Smooth muscle cell (in vitro differentiated cells): ENCODE data around the gene QRSL1. TPM values are rescaled to one million over a fixed set of nuclear protein-coding genes. Genes with fewer than 3 reads are reported as not detected.
"Not testable (repeated sequence)": the region's sequence is repeated elsewhere in the genome, so short reads cannot be mapped to it uniquely, and the experiment has no call there.

Experiments
- DNase-seq: peaks from one replicate; lab custom pipeline; 2025; ENCODE audit not compliant: unreplicated experiment; lab: John Stamatoyannopoulos, UW
- H2AFZ ChIP-seq: fragments of 200-600 bp; sonication (generic); 2 replicates; pipeline ENCODE4 v1.6.0; 2016; ENCODE audit warnings: antibody characterized with exemption, low read depth, mild to moderate bottlenecking
- H3F3A ChIP-seq: fragments of 200-600 bp; sonication (generic); 2 replicates; pipeline ENCODE4 v1.6.0; 2017; ENCODE audit warnings: antibody characterized with exemption, low read depth
- H3K27ac ChIP-seq: fragments of 200-600 bp; sonication (generic); 2 replicates; pipeline ENCODE4 v1.5.1; 2016; ENCODE audit warnings: low read depth, mild to moderate bottlenecking
- H3K27me3 ChIP-seq: fragments of 200-600 bp; sonication (generic); 2 replicates; pipeline ENCODE4 v1.6.1; 2016; ENCODE audit warnings: low read depth, mild to moderate bottlenecking
- H3K36me3 ChIP-seq: fragments of 200-600 bp; sonication (generic); 2 replicates; pipeline ENCODE4 v1.5.1; 2016; ENCODE audit warnings: low read depth
- H3K4me1 ChIP-seq: fragments of 200-600 bp; sonication (generic); 2 replicates; pipeline ENCODE4 v1.5.1; 2016; ENCODE audit warnings: low read depth
- H3K4me2 ChIP-seq: fragments of 200-600 bp; sonication (generic); 2 replicates; pipeline ENCODE4 v1.6.0; 2016; ENCODE audit warnings: mild to moderate bottlenecking
- H3K4me3 ChIP-seq: fragments of 200-600 bp; sonication (generic); 2 replicates; pipeline ENCODE4 v1.5.1; 2016; ENCODE audit warnings: mild to moderate bottlenecking
- H3K79me2 ChIP-seq: fragments of 200-600 bp; sonication (generic); 2 replicates; pipeline ENCODE4 v1.6.0; 2016; ENCODE audit warnings: low read depth, mild to moderate bottlenecking
- H3K9ac ChIP-seq: fragments of 200-600 bp; sonication (generic); 2 replicates; pipeline ENCODE4 v1.6.0; 2016; ENCODE audit warnings: low read depth
- H3K9me3 ChIP-seq: fragments of 200-600 bp; sonication (generic); replicated peaks from 2 replicates; pipeline ENCODE4 v1.5.1; 2016; ENCODE audit warnings: low read depth
- H4K20me1 ChIP-seq: fragments of 200-600 bp; sonication (generic); 2 replicates; pipeline ENCODE4 v1.6.0; 2016; ENCODE audit warnings: low read depth
- CTCF ChIP-seq: fragments of 200-600 bp; sonication (generic); IDR thresholded peaks from 2 replicates; pipeline ENCODE4 v1.5.1; 2017; ENCODE audit warnings: borderline replicate concordance, mild to moderate bottlenecking, antibody characterized with exemption; ENCODE audit not compliant: insufficient read depth, poor library complexity, severe bottlenecking
- WGBS: methylation state at CpG from one replicate; pipeline ENCODE4 v1.1.7; 2016; ENCODE audit warnings: low lambda C conversion rate; 5-methylcytosine and 5-hydroxymethylcytosine counted together
- polyA plus RNA-seq: library from polyadenylated mRNA; unstranded; fragments of >200 nt; fragmentation: Nextera tagmentation; extraction: Ambion mirVana; gene quantifications from 2 replicates; pipeline ENCODE4 v1.2.1, GENCODE V29; 2016
- total RNA-seq: library from RNA; depleted of rRNA; stranded (reverse); fragments of >200 nt; gene quantifications from 2 replicates; pipeline ENCODE4 v1.2.3, GENCODE V29; 2014

QRSL1 gene, protein sequence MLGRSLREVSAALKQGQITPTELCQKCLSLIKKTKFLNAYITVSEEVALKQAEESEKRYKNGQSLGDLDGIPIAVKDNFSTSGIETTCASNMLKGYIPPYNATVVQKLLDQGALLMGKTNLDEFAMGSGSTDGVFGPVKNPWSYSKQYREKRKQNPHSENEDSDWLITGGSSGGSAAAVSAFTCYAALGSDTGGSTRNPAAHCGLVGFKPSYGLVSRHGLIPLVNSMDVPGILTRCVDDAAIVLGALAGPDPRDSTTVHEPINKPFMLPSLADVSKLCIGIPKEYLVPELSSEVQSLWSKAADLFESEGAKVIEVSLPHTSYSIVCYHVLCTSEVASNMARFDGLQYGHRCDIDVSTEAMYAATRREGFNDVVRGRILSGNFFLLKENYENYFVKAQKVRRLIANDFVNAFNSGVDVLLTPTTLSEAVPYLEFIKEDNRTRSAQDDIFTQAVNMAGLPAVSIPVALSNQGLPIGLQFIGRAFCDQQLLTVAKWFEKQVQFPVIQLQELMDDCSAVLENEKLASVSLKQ
- total RNA-seq (8.9 and 9.3 TPM in 2 replicates), polyA plus RNA-seq (7.4 and 10.4 TPM in 2 replicates)

DNA sequence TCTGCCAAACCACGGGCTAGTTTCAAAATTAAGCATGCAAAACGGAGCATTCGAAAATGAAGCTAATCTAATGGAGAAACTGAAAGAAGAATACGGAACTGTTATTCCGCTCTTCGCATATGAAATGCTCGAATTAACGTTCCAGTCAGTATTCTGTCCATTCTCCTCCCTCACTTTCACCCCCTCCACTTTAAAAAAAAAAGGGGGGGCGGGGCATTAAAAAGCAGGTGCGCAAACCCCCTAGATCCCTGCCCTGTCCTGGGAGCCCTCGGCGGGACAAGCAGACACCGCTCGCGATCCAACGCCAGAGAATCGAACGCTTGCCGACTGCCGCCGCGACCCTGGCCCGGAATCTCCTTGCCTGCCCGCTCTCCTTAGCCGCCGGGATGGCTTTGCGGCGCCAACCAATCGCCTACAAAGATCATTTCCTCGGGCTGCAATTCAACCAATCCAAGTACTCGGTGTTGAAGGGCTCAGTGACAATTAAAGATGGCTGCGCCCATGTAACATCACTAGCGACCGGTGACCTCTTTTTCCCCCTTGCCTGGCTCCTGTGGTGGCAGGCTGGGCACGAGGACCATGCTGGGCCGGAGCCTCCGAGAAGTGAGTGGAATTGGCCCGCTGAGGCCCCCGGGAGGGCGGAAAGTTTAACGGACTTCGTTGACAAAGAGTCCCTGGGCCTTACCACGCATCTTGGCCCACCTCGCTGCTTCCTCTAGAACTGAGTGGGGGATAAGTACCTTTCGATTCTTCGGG lies at the start of gene QRSL1, which contains the start of gene RTN4IP1:
Gene QRSL1, plus strand, starts transcription at position 476 of the 756 bp plus-strand sequence. Its CDS starts 104 bp downstream, at position 580.
Gene RTN4IP1, minus strand, starts transcription at position 396 of the 756 bp plus-strand sequence. CDS start 477 bp downstream, outside the sequence.
- Histone ChIP-seq H4K20me1 (no peaks in the 10 kb centered on the region), H3K79me2 (peaks cover 43% of the 10 kb centered on the region), H3K9ac (peak within 1 kb of the TSS; percentile 92), H3K4me3 (peak within 1 kb of the TSS; percentile 87), H3K4me2 (peak within 1 kb of the TSS; percentile 86), H3K27ac (peak within 1 kb of the TSS; percentile 83), H3K36me3 (no peaks in the 10 kb centered on the region), H3F3A (no peaks in the 10 kb centered on the region), H3K4me1 (peaks cover 9% of the 10 kb centered on the region), H3K27me3 (no peaks in the 10 kb centered on the region), H3K9me3 (no peaks in the 10 kb centered on the region), H2AFZ (peak within 1 kb of the TSS; percentile 96)
- TF ChIP-seq CTCF: no peak
- under 1% methylated on average over 46 of the region's 46 CpGs for WGBS
- peak; percentile 31 for DNase-seq

DNA sequence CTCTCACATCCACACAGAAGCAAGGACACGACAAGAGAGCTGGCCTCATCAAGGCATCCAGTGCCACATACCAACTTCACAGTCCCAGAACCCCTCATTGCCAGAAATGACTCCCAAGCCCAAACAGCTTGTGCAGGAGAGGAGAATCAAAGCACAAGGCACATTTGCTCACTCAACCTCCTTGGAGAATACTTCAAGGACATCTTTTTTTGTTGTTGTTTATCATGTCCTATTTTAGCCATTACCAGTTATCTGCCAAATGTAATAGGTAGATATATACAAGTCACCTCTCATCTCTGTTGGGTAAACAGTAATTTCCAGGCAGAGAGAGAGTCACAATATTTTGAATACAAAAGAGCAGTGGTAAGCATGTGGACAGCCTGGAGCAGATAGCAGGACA lies 47.9 kb upstream of the QRSL1 start:
- TF ChIP-seq CTCF: no peak
- Histone ChIP-seq H3K4me2 (no peak overlapping the region), H3K4me3 (no peak overlapping the region), H3K9ac (no peak overlapping the region), H3K79me2 (no peaks in the 10 kb centered on the region), H3K4me1 (no peaks in the 10 kb centered on the region), H3K36me3 (no peaks in the 10 kb centered on the region), H4K20me1 (no peaks in the 10 kb centered on the region), H3K27me3 (no peaks in the 10 kb centered on the region), H3K9me3 (no peaks in the 10 kb centered on the region), H3F3A (no peaks in the 10 kb centered on the region), H2AFZ (no peak overlapping the region), H3K27ac (no peak overlapping the region)
- DNase-seq: no peak
- 93% methylated on average over 1 of the region's 1 CpG for WGBS

DNA sequence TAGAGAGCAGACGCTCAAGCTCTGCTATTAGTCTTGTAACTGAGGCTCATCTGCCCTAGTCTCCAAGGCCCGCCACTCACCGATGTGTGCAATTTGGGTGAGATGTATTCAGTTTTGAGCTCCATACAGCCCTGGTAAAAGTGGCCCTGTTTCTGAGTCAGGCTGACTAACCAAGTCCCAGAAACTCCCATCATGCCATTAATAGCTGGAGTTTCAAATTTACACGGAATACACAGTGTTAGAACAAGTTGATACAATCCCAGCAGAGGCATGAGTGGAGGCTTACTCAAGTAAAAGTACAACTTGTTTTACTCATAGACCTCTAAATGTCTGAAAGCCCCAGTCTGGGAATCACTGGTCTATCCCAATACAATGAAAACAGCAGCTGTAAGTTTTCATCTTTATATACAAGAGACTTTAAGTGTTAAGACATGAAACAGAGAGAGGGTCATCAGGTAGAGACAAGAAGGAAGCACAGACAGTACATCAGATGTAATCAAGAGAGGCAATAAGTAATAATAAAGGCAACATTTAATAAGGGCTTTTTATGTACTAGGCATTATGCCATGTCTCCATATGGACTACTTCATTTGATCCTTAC lies 42.5 kb upstream of the QRSL1 start:
- no peaks in the 10 kb centered on the region for H3F3A ChIP-seq
- no peaks in the 10 kb centered on the region for H4K20me1 ChIP-seq
- H3K27me3 ChIP-seq: no peaks in the 10 kb centered on the region
- no peak for DNase-seq
- no peaks in the 10 kb centered on the region for H3K79me2 ChIP-seq
- H3K9me3 ChIP-seq: no peaks in the 10 kb centered on the region
- no peaks in the 10 kb centered on the region for H3K4me1 ChIP-seq
- H3K36me3 ChIP-seq: no peaks in the 10 kb centered on the region
- H3K27ac ChIP-seq: no peak overlapping the region
- no peak overlapping the region for H3K4me3 ChIP-seq
- no peak overlapping the region for H2AFZ ChIP-seq
- TF ChIP-seq CTCF: no peak
- H3K4me2 ChIP-seq: no peak overlapping the region
- no peak overlapping the region for H3K9ac ChIP-seq
- 92% methylated on average over 4 of the region's 4 CpGs for WGBS

DNA sequence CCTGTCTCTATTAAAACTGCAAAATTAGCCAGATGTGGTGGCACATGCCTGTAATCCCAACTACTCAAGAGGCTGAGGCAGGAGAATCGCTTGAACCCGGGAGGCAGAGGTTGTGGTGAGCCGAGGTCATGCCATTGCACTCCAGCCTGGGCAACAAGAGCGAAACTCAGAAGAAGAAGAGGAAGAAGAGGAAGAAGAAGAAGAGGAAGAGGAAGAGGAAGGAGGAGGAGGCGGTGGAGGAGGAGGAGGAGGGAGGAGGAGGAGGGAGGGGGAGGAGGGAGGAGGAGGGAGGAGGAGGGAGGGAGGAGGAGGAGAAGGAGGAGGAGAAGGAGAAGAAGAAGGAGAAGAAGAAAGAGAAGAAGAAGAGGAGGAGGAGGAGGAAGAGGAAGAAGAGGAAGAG lies 40.4 kb upstream of the QRSL1 start:
- not testable (repeated sequence) for H3K27ac ChIP-seq
- 67% methylated on average over 3 of the region's 5 CpGs for WGBS

More for the DNA sequence above, 40.4 kb upstream of the QRSL1 start:
- DNase-seq, H3K4me2 ChIP-seq, H3K79me2 ChIP-seq, H3F3A ChIP-seq, H3K9me3 ChIP-seq, H4K20me1 ChIP-seq, H3K4me1 ChIP-seq, H2AFZ ChIP-seq, H3K9ac ChIP-seq, H3K27me3 ChIP-seq, H3K4me3 ChIP-seq, H3K36me3 ChIP-seq: not testable (repeated sequence)
